NCI-H82 treated with DMSO at 0.1 percent for 48 hours (cell line): Measurements from ENCODE around the gene PCDH1.

Experiments
- DNase-seq: peaks from one replicate; lab custom pipeline; 2025; ENCODE audit not compliant: unreplicated experiment; lab: John Stamatoyannopoulos, UW

PCDH1 gene

DNA sequence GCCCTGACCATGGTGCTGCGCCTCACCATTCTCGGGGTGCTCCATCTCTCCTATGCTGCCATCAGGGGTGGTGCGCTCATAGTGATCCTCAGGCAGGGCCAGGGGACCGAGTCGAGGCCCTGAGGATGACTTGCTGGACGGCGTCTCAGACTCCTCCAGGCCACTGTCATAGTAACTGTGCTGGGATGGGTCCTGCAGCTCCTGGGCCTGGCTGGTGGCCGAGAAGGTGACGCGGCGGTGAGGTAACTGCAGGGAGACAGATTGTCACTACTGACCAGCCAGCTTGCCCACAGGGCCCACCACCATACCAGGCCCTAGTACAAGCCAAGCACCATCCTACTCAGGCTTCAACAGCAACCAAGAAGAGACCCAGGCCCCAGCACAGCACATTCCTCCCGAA lies 21.0 kb downstream of the PCDH1 start:
- DNase-seq: no peak

DNA sequence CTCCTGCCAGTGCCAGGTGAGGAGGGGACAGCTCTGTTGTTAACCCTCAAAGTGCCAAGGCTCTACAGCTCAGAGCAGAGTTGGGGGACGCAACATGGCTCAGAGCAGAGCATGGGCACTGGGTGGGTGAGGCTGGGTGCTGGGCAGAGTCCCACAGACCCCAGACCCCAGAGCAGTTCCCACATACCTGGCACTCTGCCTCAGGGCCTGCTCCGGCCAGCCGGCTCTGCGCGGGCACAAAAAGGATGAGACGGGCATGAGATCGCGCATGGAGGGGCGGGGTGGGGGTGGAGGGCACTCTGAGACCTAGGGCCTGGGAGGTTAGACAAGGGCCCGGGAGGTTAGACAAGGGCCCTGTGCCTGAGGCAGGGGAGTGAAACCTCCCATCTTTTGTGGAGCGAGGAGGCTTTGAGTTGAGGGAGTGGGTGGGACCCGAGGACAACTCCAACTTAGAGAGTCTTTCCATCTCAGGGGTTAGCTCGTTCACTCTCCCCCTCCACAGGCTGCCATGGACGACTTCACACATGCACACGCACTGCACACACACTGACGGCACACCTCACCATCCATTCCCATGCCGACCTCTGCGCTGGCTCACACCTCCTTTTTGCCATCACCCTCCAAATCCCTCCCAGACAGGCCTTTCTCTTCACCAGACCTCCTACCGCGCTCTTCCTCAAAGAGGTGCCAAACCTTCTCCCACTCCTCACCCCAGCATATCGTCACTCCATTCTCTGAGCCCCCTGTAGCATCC lies 22.0 kb downstream of the PCDH1 start:
- no peak for DNase-seq

DNA sequence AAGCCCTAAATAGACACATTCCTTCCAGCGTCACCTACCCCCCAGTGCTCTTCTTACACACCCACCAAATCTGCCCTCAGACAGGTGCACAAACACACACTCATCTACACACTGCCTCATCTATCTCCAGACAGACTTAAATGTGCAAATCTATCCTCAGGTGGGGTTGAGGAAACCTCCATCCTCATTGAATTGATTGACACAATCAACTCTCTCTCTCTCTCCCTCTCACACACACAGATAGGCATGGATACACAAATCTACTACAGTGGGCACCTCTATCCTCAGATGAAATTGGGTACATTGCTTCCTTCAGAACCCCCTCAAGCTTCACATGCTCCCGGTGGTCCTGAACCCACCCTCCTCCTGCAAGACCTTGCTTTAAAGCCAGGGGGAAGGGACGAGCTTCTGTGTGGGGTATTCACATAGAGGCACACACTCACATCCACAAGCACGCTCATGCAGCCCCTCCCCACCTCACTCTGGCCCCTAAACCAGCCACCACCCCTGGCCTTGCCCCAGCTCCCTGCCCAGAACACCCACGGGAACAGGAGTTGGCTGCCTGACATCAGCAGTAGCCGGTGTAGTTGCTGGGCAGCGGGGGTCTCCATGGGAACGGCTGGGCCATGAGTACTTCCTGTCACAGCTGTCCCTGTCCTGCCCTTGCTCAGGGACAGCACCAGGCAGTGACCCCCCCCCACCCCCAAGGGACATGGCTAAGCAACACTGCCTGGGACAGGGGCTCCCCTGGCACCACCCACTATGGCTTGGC lies 22.8 kb downstream of the PCDH1 start:
- DNase-seq: no peak

DNA sequence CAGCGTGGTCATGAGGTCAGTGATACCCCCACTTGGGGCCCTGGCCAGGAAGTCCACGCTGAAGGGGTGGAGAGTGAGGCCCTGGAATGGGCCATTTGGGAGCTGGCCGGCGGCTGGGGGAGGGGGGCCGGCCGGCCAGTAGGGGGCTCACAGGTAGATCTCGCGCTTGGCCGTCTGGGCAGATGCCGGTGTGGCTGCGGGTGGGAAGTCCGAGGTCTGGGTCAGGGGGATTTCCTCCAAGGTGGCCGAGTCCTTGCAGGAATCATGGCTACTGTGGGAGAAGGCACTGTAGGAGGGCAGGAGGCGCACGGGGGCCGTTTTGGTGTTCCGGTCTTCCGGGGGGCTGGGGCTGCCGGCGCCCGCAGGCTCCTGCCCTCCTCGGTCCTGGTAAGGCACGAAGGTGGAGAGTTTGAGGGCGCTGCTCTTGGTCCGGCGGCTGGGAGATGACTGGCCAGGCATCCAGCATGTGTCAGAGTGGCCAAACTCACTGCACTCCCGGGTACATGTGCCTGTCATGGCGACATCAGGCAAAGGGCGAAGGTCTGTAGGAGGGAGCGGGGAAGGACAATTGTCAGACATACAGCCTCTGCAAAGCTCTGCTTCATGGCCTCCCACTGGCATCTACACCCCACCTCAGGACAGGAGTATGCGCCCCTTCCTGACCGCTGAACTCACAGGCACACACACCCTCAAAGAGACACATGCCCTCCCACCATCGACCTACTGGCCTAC lies 24.1 kb downstream of the PCDH1 start:
- no peak for DNase-seq

DNA sequence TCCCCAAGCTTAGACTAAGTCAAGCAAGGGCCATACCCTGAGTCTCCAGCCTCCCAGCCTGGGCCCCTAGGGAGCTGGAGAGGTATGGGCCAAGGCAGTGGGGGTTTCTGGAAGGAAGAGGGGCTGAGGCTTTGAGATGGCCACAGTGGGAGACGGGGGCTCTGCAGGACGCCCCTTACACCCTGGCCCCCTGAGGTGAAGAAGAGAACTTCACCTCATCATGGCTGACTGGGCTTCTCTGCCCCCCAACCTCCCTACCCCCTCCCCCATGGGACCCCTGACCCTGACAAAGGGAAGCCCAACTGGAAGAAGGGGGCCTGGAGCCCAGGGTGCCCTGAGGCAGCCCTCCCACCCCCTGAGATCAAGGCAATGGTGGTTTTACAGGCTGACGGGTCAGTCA lies 25.8 kb downstream of the PCDH1 start:
- DNase-seq: no peak

DNA sequence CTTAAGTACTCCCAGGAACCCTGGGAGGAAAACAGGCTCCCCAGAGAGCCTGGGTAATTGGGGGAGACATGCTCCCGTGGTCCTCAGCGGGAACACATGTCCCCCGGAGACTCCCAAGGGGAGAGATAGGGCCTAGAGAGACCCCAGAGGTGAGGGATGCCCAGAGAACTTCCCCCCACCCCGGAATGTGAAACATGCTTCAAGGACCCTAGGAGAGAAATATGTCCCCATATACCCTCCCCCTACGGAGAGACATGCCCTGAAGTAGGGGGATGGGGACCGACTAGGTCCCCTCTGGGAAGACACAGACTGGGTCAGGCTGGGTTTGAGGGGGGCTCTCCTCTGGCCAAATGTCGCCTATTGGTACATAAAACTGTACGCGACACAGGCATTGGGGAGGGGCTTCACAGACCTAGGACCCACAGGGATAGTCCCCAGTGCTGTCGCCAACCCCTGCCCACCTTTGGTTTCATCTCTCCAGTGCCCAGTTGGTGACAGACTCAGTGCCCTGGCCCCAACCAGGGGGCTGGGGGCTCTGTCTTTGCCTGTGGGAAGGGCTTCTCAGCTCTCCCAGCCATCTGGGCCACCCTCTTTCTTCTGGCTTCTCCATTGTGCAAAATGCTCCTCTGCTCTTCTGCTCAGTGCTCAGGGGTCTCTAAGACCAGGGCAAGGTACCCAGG lies 26.9 kb downstream of the PCDH1 start:
- DNase-seq: no peak

DNA sequence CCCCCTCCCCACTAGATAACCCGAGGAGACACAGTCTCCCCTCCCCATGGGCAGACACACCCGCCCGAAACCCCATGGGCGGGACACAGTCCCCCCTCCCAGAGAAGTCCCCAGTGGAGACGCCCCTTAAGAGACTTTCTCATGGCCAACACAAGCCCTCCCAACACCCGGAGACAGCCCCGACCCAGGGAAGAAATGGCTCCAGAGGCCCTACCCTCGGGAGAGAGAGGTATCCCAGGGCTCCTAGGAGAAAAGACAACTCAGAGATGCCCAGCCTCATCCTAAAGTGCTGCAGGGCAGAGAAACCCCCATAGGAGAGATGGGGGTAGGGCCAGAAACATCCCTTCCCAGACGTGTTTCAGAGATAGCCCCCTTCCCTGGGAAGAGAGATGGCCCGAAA lies 27.4 kb downstream of the PCDH1 start:
- no peak for DNase-seq

DNA sequence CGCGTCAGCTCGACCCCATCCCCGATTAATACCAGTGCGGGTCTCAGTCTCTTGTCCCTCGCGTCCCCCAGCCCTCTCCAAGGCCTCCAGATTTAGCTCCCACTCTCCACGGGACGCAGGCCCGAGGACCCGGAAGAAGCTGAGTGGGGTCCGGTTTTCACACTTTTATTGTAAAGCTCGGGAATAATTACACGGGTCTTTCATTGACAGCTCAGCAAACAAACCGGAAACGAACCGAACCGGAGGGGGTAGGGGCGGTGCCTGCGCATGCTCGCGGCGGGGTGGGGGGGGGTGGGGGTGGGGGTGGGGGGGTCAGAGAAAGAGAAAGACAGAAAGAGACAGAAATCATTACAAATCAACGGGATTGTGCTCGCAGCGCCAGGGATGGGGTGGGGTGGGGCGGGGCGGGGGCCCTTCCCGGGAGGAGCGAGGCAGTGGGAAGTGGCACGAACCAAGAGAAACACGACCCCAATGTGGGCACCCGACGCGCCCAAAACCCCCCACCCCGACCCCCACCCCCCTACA lies 27.9 kb downstream of the PCDH1 start:
- DNase-seq: peak; percentile 9

DNA sequence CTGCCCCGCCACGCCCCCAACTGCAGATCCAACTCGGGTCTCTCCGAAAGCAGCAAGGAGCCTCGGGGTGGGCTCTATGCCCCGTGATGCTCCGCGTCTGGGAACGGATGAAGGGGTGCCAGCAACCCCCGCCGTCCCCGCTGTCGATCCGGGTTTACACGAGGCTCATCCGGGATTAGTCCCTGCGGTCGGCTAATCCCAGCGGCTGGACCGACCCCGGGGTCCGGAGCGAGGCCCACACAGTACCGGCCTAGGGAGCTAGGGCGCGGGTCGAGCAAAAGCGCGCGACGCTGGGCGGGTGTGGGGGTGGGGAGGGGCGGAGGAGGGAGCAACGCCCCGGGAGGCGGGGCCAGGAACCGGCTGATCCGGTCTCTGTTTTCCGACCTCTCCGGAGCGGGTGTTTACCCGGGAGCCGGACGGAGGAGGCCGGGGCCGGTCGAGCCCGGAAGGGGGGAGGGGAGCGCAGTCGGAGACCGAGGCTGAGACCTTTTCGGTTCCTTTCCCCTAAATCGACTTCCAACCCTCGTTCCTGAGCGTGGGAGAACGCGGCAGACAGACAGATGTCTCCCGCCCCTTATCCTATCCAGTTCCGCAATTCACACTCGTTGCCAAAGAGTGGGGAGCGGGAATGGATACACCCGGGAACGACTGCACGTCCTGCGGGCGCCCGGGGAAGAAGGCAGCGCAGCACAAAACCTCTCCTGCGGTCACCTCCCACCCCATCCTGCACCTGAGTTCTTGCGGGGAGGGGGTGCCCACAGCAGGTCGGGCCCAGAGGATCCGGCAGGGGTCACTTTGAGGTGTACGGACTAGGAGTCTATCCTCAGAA lies 28.6 kb downstream of the PCDH1 start:
- DNase-seq: peak; percentile 56

DNA sequence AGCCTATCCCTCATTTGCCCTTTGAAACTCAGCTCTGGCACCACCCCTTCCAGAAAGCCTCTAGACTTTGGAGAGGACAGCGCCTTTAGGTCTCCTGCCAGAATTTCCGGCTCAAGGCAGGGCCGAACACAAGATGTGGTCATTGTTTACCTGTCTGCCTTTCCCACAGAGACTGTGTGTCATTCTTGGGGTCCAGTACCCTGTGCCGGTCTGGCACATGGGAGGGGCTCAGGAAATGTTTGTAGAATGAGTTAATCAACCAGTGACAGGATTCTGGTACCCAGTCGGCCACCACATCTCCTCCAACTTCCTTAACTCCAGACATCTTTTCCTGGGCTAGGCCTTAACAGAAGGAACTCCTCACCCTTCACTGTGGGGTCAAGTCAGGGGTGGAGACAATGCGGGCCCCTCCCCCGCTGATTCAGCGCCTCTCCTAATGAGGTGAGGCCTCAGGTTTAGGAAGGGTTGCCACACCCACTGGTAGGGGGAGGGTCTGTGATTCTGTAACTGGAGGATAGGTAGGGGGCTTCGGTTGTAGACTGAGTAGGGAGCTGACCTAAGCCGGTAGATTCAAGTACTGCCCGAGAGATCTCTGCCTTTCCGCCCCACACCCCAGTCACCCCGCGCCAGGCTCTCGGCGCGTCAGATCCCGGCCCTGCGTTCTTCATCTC lies 29.3 kb downstream of the PCDH1 start:
- DNase-seq: peak; percentile 53

DNA sequence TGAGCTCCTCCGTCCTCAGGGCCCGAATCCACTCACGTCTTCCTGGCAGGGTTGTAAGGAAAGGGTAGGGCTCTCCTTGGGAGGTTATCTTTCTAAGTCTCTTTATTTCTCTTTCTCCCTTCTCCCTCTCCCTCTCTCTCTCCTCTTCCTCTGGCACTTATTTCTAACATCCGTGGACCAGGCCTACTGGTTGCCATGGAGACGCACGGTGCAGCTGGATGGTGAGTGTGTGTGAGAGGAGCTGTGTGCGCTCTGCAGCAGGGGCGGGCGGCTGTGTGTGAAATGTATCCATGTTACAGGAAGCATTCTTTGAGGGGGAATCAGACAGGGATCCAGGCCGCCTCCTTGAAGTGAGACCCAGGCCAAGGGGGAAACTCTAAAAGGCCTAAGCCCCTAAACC lies 32.2 kb downstream of the PCDH1 start:
- DNase-seq: no peak

DNA sequence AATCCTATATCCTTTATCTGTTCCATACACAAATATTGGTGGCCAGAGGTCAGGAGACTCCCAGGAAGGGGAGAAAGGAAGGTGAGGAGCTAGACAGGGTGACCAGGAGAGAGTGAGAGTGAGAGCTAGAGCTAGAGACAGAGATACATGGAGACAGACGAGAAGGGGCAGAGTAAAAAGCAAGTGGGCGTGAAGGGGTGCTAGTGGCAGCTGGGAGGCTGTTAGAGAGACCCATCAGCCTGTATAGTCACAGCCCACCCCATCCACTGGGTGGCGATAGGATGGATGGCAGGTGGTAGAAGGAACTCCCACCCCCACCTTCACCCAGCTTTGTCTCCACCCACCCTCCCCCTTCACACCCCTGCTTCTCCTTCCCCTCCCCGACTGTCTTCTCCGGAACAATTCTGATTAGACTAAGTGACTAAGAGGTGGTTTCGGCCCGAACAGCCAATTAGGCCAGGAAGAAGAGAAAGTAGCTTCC lies 32.8 kb downstream of the PCDH1 start:
- DNase-seq: peak; percentile 28

DNA sequence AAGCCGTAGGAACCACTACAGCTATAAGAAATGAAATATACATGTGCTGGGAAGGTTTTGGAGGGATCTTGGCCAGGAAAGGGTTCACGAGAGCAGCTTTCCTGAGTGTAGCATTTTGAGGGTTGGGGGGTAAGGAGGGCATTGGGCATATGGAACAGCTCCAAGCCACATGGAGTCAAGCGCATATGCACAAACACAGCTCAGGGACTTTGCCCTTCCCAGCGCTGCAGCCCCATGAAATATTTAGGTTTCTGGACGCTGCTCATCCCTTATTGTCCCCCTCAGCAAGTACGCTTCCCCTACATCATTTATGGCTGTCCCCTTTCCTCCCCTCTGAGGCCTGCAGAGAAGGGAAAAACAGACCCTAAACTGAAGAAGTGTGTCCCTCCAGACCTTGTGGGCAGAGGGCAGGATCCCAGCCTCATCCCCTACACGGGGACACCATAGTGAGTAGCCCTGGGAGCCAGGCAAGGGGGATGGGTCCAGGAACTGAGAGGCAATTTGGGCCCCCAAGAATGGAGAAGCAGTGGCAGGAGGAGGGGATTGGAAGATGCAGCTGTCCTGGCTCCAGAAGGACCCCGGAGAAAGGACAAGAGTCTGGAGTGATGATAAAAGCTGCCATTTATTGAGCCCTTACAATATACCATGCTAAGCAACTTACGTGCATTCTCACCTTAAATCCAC lies 33.7 kb downstream of the PCDH1 start:
- no peak for DNase-seq

DNA sequence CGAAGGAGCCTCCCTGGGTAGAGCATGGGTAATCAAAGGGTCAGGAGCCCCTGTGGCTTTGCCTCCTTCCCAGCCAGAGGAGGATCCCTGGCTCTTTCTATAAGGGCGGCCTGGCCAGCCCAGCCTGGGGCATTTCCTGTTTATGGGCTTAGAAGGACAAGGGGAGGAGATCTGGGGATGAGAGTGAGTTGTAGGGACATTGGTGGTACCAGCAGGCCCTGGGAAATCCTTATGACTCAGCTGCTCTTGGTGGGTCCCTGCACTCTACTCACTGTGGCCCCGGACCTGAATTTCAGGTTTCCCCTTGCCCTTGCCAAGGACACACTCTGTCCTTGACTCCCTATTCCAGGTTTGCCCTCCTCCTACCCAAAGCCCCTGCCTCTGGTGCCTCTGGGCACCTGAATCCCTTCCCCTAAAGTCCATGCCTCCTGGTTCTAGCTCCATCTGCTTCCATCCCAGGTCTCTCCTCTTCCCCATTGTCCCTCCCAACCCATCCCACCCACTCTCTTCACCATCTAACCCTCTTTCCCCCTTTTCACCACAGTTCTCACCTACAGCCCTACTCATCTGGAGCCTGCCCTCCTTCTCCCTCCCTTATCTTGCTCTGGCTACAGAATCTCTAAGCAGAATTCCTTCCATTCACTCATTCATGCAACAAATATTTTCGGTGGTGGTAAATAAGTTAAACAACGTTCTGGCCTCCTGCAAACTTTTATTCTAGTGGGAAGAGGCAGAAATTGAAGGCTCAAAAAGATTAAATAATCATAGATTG lies 34.9 kb downstream of the PCDH1 start:
- DNase-seq: no peak

DNA sequence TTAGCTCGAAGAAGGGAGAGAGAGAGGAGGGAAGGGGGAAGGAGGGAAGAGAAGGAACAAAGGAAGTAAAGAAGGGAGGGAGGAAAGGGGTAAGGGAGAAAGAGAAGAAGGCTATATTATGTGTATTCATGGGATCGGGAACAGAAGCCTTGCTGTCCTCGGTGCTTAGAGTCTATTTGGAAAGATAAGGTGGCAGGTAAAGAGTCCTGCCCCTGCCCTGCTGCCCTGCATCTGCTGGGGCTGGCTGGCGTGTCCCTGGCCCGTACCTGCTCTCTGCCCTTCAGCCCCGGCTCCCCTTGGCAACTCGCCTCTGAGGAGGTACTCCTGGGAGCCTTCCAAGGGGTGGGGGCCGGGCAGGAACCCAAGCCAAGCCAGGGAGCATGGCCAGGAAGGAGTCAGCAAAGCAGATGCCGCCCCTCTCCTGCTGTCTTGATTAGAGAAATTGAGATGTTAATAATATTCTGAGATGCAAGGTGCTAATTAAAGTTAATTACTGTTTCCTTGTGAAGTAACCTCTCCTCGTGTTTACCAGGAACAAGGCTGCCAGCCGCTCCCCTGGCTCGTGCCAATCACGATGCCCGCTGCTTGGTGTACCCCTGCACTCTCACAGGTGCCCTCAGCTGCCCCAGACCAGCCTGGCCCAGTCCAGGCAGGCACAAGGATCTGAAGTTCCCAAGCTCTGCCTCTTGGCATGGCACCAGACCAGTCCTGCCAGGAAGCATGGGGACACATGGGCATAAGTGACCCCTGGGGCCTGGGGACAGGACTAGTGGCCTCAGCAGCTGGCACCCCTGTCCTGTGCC lies 36.6 kb downstream of the PCDH1 start:
- no peak for DNase-seq

DNA sequence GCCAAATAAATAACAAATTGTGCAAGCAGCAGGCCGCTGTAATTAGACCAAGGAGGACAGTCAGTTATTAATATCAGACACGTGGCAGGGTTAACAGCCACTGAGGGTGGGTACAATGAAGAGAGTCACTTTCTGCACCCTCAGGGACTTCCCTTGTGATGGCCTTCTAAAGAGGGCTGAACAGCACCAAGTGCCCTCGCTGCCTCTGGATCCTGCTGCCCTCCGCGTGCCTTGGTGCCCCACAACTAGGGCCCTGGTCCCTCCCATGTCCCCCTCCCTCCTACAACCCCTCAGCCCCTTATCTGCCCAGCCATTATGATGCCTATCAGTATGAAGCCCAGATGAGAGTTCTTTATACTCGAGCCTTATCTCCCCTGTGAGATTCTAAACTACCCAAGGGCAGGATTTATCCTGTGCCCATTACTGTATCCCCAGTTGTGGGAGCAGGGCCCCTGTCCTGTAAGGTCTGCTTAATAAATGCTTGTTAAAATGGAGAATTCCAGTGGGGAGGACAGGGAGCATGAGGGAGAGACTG lies 37.3 kb downstream of the PCDH1 start:
- DNase-seq: no peak

DNA sequence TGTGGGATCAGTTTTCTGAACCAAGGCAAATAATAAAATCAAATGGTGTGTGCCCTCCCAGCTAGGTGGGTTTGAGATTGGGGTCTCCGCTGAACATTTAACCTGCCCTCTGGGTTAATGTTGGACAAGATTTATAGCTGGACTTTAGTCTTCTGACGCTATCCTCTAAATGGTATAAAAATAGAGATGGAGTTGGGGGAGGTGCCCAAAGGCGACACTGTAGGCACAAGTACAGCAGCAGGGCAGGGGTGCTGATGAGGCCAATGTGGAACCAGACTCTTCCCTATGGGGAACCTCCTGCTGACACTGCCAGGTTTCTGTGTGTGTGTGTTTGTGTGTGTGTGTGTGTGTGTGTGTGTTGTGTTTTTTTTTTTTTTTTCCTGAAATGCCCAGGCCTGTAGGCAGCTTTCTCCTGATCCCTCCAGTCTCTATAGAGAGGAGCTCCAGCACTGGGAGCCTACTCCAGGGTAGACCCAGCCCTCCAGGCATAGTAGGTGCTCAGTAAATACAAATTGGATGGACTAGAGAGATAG lies 37.9 kb downstream of the PCDH1 start:
- DNase-seq: no peak
